Measurements from ENCODE around the gene LCE4A.

- TF ChIP-seq EP300 (IDR thresholded peaks at IDR 0.05), result no peak
- TF ChIP-seq CTCF (IDR thresholded peaks at IDR 0.05), result no peak
These were observed 49.3 kb upstream of the LCE4A start for GRCh38 chr1:152658649-152659048.

All from tibial nerve (tissue), 4 donors.